Coronary artery (tissue), 2 donors: ENCODE measurements around the gene NKAIN2.

Experiments
- DNase-seq: peaks from one replicate; pipeline ENCODE4 v3.0.0-alpha.2; 2017; ENCODE audit warnings: low spot score
- H3K27ac ChIP-seq, 2 donors: fragments of 200-600 bp; sonication (generic); one replicate each; pipeline ENCODE4 v1.5.1; 2016 to 2019
- H3K4me3 ChIP-seq: fragments of 200-600 bp; sonication (generic); 2 replicates; pipeline ENCODE4 v1.5.1; 2016; ENCODE audit warnings: mild to moderate bottlenecking, moderate library complexity
- CTCF ChIP-seq: fragments of 200-600 bp; sonication (generic); IDR thresholded peaks from one replicate; pipeline ENCODE4 v1.5.1; 2019; ENCODE audit warnings: antibody characterized with exemption

Gene NKAIN2

GRCh38 chr6:123848347-123848746 is 44.7 kb downstream of the NKAIN2 start:
- no peak overlapping the region for H3K4me3 ChIP-seq
- no peak for TF ChIP-seq CTCF
- H3K27ac ChIP-seq, result no peak overlapping the region
- no peak for DNase-seq

GRCh38 chr6:123849406-123849805 is 45.7 kb downstream of the NKAIN2 start:
- no peak for TF ChIP-seq CTCF
- Histone ChIP-seq H3K4me3 (no peak overlapping the region), H3K27ac (no peak overlapping the region)
- no peak for DNase-seq

- H3K4me3 ChIP-seq, result no peak overlapping the region
- DNase-seq, result no peak
- TF ChIP-seq CTCF, result no peak
- no peak overlapping the region for H3K27ac ChIP-seq
Measured at GRCh38 chr6:123850555-123850954, 46.9 kb downstream of the NKAIN2 start.

- TF ChIP-seq CTCF, result no peak
- Histone ChIP-seq H3K4me3 (no peak overlapping the region), H3K27ac (no peak overlapping the region)
- DNase-seq, result no peak
Measured at GRCh38 chr6:123854201-123854600, 50.5 kb downstream of the NKAIN2 start.

GRCh38 chr6:123855506-123855905 is 51.8 kb downstream of the NKAIN2 start:
- TF ChIP-seq CTCF, result no peak

GRCh38 chr6:123859291-123859690 is 55.6 kb downstream of the NKAIN2 start:
- H3K4me3 ChIP-seq, result no peak overlapping the region
- no peak for DNase-seq
- no peak for TF ChIP-seq CTCF
- no peak overlapping the region for H3K27ac ChIP-seq

More at GRCh38 chr6:123855506-123855905, 51.8 kb downstream of the NKAIN2 start:
- no peak overlapping the region for H3K4me3 ChIP-seq
- H3K27ac ChIP-seq, result no peak overlapping the region
- DNase-seq, result no peak

- no peak for TF ChIP-seq CTCF
- H3K4me3 ChIP-seq, result no peak overlapping the region
- DNase-seq, result no peak
Measured at GRCh38 chr6:123869334-123869733, 65.7 kb downstream of the NKAIN2 start.

More at GRCh38 chr6:123869334-123869733, 65.7 kb downstream of the NKAIN2 start:
- no peak overlapping the region for H3K27ac ChIP-seq
